Peyer's patch (tissue), 4 donors: ENCODE measurements around the gene ADAMTS16.

Experiments
- POLR2A ChIP-seq, 2 donors: fragments of 450-650 bp; IDR thresholded peaks; one replicate each; pipeline ENCODE4 v1.5.1; 2017; ENCODE audit warnings: antibody characterized with exemption in 2 of 2, mild to moderate bottlenecking in 2 of 2, moderate library complexity in 2 of 2
- TF ChIP-seq, protein P1 (sequence below), 6 experiments: fragments of 450-650 bp in 4 of 6; fragments of 200-600 bp in 2 of 6; sonication (generic) in 1 of 6; IDR thresholded peaks; one replicate each; pipeline ENCODE4 v1.5.1; 2017 to 2019; ENCODE audit warnings: antibody characterized with exemption in 6 of 6, mild to moderate bottlenecking in 3 of 6, moderate library complexity in 1 of 6

DNA sequence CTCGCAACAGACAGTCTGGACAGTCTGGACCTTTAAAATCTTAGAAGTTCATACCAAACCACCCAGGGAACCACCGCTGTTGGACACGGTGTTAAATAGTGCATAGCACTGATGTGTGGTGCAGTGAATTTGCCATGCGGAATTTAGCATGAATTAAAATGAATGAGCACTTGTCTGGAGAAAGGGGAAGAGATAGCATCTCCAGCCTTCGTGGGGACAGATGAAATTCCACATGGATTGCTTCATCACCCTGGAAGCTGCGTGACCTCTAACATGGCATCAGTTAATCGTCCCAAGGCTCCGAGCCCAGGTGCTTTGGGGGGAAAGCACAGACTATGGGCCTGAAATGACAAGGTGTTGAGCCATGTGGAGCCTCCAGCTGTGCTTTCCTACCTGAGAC is 91.4 kb downstream of the ADAMTS16 start:
- TF ChIP-seq, protein P1, sequence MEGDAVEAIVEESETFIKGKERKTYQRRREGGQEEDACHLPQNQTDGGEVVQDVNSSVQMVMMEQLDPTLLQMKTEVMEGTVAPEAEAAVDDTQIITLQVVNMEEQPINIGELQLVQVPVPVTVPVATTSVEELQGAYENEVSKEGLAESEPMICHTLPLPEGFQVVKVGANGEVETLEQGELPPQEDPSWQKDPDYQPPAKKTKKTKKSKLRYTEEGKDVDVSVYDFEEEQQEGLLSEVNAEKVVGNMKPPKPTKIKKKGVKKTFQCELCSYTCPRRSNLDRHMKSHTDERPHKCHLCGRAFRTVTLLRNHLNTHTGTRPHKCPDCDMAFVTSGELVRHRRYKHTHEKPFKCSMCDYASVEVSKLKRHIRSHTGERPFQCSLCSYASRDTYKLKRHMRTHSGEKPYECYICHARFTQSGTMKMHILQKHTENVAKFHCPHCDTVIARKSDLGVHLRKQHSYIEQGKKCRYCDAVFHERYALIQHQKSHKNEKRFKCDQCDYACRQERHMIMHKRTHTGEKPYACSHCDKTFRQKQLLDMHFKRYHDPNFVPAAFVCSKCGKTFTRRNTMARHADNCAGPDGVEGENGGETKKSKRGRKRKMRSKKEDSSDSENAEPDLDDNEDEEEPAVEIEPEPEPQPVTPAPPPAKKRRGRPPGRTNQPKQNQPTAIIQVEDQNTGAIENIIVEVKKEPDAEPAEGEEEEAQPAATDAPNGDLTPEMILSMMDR (IDR thresholded peaks at IDR 0.05), result no peak
- no peak for TF ChIP-seq POLR2A (IDR thresholded peaks at IDR 0.05)
